HG03354 (cell line): ENCODE measurements around the gene UNK.
A peak's percentile ranks its signal among the peaks of the same experiment; 100 is the strongest.
"Not testable (repeated sequence)": the region's sequence is repeated elsewhere in the genome, so short reads cannot be mapped to it uniquely, and the experiment has no call there.

Experiments used
- ATAC-seq: cut with Tn5 transposase; IDR thresholded peaks from one replicate; pipeline ENCODE4 v1.9.1; 2021; ENCODE audit warnings: mild to moderate bottlenecking; ENCODE audit not compliant: unreplicated experiment, poor library complexity, severe bottlenecking

UNK gene

DNA sequence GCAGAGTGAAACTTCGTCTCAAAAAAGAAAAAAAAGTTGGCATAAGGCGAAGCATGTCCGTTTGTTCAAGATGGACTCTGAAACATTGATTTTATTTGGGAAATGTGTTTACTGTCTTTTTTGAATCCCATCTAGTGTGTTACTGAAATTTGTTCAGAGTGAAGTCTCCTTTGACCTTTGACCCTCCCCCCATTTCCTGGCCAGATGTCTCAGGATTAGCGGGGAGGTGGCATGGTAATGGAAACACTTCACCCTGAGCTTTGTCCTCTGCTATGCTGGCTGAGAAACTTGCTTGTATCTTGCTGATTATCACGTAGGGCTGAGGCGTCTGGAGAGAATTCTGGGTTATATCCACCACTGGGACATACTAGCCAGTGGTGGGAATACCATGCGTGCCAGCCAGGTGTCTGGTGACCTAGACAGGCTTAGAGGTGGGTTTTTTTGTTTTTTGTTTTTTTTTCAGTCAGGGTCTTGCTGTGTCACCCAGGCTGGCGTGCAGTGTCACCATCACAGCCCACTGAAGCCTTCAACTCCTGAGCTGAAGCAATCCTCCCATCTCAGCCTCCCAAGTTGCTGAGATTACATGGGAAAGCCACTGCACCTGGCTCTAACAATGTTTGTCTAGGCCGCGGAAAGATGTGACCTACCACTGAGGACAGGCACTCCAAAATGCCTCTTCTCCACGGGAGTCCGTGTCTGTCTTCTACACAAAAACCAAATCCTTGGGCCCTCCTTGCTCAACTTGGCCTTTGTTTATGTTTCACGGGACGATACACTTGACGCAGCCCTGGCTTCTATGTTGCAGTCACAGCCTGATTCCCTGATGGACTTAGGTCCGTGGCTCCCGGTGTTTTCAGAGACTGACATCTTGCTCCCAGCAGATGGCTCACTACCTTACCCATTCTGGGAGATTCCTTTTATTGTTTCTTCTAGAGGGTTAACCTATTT is 13.0 kb upstream of the UNK start:
- ATAC-seq, result no peak

DNA sequence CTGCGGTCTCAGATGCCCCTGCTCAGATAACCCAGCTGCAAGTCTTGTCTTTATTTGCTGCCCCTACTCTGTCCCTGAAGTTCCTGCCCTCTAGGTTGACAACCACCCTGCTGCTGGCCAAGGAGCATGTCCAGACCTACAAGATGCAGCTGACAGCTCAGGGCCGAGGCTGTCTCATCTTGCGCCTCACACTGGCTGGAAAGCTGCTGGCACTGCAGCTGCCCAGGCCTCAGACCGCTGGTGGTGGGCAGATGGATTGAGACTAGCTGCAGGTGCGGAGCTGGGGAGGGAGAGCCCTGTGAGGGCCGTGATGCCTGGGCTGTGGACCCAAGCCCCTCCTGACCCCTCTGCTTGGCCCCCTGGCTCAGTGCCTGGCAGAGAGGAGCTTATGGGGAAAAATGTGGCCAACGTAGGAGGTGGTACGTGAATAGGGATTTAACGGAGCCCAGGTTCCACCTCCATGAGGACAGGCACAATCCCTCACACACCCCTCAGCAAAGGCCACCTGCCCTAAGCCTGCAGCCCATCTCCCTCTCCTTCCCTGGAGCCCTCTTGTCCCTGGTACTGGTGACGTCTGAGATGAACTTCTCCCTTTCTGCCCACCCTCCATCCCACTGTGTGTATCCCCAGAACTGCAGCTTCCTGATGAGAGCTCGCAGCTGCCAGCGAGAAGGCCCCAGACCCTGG is 11.3 kb upstream of the UNK start:
- ATAC-seq, result no peak

DNA sequence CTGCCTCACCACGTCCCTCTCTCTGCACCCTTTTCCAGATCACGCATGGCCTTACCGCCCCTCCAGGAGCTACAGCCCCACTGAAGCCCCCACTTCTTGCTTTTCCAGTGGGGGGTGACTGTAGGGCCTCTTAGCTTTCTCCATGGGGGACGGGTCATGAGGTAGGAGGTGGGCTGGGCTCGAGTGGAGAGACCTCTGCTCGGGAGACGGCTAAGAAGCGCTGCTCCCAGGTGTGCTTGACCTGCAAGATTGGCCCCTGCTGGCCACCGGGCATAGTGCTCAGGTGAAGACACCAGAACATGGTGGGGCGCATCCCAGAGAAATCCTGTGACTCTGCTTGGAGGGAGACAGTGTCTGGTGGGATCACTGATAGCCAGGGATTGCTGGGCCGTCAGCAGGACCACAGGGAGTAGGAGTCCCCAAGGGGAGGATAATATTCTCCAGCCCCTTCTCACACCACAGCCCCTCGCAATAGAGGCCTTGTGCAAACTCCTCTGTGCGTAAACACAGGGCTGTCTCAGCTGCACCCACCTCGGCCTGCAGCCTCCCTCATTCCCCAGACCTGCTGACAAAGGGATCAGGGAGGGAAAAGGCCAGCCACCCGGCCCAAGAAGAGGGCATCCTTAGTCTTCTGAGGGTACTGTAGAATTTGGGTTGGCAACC is 10.7 kb upstream of the UNK start:
- no peak for ATAC-seq

DNA sequence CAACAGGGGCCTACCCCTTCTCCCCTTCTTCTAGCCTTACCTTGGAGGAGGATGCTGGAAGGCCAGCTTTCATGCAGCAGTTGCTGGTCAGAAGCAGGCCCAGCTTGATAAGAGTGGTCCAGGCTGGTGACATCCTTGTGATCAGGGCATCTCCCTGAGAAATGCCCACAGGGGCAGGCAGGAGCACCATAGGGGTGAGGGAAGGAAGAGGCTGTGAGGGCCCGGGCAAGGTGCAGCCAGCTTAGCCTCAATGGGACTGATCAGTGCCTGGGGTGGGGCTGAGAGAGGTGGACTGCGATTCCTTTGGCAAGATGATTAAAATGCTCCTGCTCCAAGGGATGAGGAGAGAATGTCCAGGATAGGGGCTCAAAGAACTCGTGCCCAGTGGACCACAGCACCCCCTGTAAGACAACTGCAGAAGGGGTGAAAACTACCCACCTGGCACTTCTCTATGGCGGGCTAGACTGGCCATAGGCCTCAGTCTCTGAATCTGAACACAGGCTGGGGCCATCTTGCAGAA is 10.1 kb upstream of the UNK start:
- no peak for ATAC-seq

DNA sequence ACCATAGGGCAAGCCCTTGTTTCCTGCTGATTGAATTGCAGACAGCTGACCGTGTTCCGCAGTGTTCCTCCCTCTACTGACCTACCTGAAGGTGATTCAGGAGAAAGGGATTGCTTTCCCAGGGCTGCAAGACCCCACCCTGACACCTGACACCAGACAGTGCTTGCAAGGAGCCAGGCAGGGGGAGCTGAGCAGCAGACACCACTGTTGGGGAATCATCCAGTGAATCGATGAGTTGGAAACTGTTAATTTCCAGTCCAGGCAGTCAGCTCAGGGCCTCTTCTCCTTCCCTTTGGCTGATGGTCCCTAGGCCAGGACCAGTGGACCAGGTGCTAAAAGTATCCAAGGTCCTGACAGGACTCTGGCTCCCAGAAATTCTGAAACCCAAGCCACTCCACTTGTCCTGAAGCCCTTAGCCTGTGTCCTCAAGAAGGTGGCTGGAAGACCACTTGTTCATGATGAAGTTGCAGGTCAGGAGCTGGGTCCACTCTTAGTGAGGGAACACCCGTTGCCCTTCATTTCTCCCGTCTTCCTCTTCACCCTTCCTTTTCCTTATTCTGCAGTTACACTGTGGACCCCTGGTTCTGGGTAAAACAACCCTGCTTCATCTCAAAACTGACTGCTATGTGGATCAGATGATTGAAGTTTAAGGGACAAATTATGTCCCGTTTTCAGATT is 9.5 kb upstream of the UNK start:
- ATAC-seq, result no peak

DNA sequence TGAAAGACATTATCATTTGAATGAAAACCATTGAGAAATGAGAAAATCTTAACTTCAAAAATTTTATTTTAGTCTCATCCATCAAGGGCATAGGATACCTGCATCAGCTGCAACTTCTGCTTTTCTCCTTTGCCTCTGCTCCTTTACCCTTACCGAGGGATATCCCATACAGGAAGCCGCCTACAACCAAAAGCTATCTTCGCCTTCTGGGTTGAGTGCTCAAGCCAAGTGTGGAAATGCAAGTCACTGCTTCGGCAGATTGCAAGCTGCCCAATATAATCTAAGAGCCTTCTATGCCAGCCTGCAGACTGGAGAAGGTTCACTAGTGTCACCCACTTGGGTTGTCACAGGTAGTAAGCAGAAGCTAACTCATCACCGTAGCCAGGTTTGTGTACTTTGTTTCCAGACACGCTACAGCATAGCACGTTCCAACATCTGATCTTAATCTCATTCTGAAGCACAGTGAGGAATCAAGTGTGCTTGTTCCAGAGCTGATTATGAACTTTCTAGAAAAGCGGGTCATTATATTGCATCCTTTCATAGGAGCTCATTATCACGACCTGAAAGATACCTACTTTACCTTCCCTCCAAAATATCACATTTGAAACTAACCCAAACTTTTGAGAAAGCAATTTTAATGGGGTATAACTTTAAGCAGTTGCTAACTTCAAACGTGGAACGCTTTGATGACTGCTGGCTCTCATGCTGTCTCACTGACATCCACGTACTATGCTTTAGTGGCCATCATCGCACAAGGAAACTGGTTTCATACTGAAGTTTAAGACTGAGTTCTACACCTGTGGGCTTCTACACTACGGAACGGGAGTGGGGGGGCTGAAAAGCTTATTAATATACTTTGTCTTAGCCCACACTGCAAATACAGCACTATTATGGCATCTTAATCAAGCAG is 8.0 kb upstream of the UNK start:
- ATAC-seq, result no peak

DNA sequence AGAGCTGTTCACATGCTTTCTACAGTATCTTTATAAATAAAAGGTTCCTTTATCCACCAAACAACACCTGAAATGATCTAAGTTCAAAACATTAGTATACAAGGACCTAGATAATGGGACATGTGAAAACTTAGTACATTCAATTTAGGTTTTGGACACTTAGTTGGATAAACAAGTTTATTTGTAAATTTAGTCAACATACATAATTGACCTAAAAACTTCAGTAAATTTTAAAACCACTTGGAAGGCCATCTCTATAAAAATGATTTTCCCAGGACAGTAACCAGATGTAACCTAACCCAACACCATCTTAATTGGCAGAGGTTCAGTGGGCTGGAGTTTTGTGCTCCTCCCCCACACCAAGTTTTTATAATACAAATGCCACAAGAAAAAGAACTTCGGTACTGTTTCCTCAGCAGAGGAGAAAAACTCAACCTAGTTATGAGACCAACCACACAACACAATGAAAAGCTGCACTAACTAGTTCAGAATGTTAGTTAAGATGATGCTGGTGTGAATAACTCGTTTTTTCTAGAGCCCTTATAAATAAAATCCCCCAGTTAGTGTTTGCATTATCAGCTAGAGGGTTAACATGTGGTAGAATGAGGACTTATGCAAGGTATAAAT is 7.2 kb upstream of the UNK start:
- ATAC-seq, result no peak

DNA sequence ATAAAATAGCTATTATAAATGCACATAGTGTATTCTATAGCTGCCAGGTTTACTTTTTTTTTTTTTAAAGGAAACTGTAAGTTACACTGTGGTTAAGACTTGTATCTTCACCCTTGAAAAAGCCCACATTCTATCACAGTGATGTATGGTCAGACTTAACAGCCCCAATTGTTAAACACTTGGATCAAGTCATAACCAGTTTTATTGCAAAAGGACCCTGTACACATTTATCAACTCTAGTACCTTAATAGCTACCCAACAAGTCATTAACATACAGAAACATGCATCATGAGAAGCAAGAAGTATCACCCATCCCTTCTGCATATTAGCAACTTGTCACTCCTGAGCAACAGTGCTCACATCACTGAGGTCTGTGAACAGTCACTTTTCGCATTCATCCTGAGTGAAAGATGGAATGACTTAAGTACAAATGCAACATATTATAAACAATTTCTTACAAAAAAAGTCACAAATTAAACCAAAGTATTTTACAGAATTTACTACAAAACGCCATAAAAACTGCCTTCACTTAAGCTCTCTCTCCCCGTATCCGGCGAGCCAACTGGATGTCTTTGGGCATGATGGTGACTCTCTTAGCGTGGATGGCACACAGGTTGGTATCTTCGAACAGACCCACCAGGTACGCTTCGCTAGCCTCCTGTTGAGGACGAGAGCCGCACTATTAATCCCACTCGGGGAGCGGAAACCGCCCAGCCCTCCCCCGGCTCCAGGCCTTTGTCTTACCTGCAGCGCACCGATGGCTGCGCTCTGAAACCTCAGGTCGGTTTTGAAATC is 6.3 kb upstream of the UNK start:
- not testable (repeated sequence) for ATAC-seq

DNA sequence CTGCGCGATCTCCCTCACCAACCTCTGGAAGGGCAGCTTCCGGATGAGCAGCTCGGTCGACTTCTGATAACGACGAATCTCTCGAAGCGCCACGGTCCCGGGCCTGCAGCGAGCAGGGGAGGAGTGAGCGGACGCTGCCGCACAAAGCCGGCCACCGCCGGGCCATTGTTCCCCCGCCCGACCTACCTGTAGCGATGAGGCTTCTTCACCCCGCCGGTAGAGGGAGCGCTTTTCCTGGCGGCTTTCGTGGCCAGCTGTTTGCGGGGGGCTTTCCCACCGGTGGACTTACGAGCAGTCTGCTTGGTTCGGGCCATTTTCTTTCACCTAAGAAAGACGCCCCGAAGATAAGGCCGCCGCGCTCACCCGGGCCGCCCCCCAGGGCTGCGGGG is 5.8 kb upstream of the UNK start:
- ATAC-seq, result peak; percentile 8

DNA sequence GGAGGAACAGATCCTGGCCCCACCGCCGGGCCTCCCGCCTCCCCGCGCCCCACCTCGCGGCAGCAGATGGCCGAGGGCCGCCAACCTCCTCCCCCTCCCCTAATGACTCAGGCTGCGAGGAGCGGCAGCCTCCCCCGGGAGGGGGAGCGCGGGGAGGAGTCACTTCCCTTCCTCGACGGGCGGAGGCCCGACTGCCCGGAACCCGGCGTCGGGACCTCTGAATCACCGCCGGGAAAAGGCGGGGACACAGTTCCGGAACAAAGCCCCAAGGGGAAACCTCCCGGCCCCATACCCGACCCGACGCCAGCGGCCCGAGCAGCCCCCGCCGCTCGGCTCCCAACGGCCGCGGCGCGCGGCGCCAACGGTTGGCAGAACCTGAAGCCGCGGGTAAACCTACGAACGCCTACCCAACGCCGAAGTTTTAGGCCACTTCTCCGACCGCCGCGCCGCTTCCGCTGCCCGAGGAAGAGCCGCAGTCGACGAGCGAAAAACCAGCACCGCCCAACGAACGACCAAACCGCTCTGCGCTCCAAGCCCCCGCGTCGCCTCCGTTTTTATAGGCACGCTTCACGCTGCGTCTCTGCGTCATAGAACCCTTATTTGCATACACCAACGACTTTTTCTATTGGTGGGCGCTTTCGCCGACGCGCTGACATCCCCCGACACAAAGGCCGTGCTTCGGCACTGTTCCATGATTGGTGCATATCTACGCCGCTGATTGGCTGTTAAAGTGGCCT is 5.2 kb upstream of the UNK start:
- ATAC-seq, result peak; percentile 70

DNA sequence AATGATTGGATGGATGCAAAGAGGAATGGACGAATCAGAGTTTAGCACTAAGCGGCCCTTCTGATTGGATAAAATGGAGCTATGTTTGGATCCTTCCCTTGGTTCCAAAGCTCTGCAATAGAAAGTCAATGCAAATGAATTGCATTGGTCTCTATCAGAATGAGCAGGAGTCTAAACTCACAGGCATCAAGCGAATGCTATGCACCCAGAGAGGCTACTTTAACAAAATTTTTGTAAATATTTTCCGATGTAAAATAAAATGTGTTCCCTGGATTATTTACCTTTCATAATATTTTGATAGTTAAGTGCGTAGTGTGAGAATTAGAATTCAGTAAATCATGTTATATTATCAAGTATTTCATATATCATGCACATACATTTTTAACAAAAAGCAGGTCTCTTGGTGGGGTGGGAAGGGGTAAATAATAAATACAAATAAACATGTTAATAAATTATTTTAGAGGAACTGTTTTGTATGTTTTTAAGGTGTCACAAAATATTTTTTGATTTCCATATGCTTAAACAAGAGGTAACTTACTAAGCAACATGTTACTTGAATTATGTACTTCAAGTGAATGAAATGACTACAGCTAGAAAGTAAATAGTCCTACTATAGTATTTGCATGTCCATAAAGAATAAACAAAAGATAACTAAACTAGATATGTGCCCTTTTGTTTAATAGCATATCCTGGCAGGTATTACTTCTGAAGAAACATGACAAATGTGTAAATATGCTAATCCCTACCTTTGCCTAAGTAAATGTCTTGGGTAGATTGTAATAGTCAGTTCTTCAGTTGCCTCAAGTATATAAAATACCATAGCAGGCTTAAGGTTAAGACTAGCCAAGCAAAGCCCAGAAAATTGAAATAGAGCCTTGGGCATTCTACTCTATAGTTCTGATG is 4.4 kb upstream of the UNK start:
- ATAC-seq, result no peak

DNA sequence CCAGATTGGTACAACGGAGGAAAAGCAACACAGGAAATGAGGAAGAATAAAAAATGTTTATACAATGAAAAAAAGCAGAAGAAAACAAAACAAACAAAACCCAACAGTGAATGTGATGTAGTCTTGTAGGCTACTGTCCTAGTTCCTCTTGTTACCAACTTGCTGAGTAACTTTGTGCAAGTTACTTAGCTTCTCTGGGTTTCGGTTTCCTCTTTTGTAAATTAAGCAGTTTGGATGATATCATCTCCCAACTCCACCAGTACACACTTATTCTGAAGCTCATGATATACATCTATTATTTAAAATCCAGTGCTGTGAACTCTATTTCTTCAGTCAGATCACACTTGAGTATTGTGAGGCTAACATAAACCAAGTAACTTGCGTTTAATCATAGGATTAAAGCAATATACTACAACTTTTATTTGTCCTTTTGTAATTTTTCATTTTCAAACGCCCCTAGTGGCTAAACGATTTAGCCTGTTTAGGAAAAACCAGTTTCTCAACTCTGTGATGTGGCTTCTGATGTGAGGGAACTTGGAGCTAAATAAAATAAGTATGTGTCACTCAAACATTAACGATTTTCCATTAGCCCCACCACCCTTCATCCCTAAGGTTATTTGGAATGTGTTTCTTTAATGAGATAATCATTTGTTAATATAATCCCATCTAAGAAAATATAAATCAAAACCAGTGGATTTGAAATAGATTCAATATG is 1.4 kb upstream of the UNK start:
- no peak for ATAC-seq

DNA sequence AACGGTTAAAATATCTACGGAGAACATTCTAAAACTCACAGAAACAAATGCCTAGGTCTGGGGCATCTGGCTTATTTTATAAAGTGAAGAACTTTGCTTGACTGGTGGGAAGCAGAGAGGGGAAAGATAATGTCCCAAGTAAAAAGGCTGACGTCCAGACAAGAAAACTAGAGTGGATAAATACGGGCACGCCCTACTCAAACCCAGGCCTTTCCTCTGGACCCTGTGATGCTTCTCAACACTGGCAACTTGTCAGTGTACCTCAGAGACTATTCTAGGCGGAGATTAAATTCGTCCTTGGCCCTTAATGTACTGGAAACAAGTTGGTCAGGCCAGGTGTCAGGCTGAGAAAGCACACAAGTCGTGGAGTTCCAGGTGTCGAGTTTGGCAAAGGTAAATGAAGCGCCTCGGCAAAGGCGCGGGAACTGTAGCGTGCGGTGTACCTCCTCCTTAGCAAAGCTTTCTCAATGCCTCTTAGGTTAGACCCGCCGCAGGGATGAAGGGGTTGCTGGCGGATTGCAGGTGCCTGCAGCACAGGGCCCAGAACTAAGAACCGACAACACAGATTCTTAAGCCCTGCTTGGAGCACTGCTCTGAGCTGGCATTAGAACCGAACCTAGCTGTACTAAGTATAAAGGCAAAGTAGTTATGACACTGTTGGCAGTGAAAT is 668 bp upstream of the UNK start:
- ATAC-seq, result no peak

DNA sequence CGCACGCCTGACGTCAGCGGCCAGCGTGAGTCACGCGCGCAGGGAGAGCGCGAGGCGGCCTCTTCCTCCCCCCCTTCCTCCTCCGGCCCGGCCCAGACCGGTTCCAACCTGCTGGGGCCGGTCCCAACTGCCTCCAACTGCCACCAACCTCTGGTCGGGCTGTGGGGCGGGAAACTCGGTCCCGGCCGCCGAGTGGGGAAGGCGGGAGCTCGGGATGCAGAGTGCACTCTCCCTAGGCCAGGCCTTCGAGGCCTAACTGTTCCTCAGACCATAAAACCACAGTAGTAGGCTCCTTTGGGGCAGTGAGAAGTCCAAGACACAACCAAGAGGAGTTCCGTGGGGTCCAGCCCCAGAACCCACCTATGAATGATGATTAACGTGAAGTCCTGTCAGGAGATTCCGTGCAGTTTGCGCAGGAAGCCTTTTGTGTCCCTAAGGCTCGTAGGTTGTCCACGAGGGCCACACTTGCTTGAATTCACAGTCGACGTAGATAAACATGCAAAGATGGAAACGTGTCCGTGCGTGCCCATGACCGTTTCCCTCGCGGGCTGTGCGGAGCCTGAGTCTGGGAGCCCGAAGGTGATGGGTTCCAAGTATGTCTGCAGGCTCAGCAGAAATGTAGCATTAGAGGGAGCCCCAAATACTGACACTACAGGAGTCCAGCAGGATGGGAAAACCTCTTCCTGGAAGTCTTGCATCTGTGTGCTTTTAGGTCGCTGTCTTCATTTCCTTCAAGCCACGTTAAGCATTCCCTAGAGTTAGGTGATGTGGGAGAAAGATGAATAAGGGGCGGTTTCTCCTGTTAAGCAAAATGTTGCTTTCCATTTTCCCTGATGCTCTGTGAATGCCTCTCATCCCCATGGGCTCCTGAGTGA is 647 bp downstream of the UNK start:
- ATAC-seq, result peak; percentile 60
